ENCODE data around the gene ITGA11. TPM values are rescaled to one million over a fixed set of nuclear protein-coding genes. Genes with fewer than 3 reads are reported as not detected.
A peak's percentile ranks its signal among the peaks of the same experiment; 100 is the strongest.
"Not testable (repeated sequence)": the region's sequence is repeated elsewhere in the genome, so short reads cannot be mapped to it uniquely, and the experiment has no call there.

ITGA11 gene
- total RNA-seq, 3 donors from 2014 or later = 7.8 to 8.5 (median 7.9) TPM

DNA sequence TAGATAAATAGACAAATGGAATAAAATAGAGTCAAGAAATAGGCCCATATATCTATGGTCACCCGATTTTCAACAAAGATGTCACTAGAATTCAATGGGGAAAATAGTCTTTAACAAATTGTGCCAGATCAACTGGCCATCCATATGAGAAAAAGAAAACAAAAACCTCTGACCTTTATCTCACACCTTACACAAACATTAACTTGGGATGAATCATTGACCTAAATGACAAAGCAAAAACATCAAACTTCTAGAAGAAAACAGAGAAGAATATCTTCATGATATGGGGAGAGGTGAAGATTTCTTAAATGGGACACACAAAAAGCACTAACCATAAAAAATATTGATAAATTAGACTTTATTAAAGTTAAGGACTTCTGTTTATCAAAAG, 31.9 kb downstream of the ITGA11 start:
- no peaks in the 10 kb centered on the region for H3K36me3 ChIP-seq
- H3K27me3 ChIP-seq = no peaks in the 10 kb centered on the region
- intact Hi-C loops (cut with DNase I; ENCODE audit: low total_unique reads) = no loop called here
- no peak overlapping the region for H3K4me3 ChIP-seq
- H3K4me1 ChIP-seq = no peaks in the 10 kb centered on the region
- no peak overlapping the region for H3K27ac ChIP-seq
- DNase-seq (ENCODE audit: low spot score in 2 of 2) = no peak
- H3K9me3 ChIP-seq = no peaks in the 10 kb centered on the region
- TF ChIP-seq, protein P1, sequence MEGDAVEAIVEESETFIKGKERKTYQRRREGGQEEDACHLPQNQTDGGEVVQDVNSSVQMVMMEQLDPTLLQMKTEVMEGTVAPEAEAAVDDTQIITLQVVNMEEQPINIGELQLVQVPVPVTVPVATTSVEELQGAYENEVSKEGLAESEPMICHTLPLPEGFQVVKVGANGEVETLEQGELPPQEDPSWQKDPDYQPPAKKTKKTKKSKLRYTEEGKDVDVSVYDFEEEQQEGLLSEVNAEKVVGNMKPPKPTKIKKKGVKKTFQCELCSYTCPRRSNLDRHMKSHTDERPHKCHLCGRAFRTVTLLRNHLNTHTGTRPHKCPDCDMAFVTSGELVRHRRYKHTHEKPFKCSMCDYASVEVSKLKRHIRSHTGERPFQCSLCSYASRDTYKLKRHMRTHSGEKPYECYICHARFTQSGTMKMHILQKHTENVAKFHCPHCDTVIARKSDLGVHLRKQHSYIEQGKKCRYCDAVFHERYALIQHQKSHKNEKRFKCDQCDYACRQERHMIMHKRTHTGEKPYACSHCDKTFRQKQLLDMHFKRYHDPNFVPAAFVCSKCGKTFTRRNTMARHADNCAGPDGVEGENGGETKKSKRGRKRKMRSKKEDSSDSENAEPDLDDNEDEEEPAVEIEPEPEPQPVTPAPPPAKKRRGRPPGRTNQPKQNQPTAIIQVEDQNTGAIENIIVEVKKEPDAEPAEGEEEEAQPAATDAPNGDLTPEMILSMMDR (IDR thresholded peaks at IDR 0.05) = no peak
- TF ChIP-seq POLR2AphosphoS5 (IDR thresholded peaks at IDR 0.05) (no peak), POLR2A (IDR thresholded peaks at IDR 0.05) (no peak)

DNA sequence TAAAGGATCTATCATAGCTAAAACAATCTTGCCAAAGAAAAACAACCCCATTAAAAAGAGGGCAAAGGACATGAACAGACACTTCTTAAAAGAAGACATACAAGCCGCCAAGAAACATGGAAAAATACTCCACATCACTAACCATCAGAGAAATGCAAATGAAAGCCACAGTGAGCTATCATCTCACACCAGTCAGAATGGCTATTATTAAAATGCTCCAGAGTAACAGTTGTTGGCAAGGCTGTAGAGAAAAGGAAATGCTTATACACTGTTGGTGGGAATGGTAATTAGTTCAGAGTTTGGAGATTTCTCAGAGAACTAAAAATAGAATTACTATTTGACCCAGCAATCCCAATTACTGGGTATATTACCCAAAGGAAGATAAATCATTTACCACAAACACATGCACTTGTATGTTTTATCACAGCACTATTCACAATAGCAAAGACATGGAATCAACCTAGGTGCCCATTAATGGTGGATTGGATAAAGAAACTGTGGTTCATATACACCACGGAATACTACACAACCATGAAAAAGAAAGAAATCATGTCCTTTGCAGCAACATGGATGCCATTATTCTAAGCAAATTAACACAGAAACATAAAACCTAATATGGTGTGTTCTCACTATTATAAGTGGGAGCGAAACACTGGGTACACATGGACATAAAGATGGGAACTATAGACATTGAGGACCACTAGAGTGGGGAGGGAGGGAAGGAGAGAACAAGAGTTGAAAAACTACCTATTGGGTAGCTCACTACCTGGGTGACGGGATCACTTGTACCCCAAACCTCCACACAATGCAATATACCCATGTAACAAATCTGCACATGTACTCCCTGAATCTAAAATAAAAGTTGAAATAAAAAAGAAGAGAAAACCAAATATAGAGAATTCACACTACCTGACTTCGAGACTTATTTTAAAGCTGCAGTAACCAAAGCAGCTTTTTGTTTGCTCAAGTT, 32.6 kb downstream of the ITGA11 start:
- H3K27ac ChIP-seq = no peak overlapping the region
- intact Hi-C loops (cut with DNase I; ENCODE audit: low total_unique reads) = no loop called here
- DNase-seq (ENCODE audit: low spot score in 2 of 2) = peak in 1 of 2 donors; percentile 9
- TF ChIP-seq POLR2AphosphoS5 (IDR thresholded peaks at IDR 0.05) = no peak
- TF ChIP-seq, protein P1 (IDR thresholded peaks at IDR 0.05) = no peak
- no peak for TF ChIP-seq POLR2A (IDR thresholded peaks at IDR 0.05)
- no peaks in the 10 kb centered on the region for H3K9me3 ChIP-seq
- H3K4me3 ChIP-seq = no peak overlapping the region
- no peaks in the 10 kb centered on the region for H3K36me3 ChIP-seq
- H3K27me3 ChIP-seq = no peaks in the 10 kb centered on the region
- no peaks in the 10 kb centered on the region for H3K4me1 ChIP-seq

DNA sequence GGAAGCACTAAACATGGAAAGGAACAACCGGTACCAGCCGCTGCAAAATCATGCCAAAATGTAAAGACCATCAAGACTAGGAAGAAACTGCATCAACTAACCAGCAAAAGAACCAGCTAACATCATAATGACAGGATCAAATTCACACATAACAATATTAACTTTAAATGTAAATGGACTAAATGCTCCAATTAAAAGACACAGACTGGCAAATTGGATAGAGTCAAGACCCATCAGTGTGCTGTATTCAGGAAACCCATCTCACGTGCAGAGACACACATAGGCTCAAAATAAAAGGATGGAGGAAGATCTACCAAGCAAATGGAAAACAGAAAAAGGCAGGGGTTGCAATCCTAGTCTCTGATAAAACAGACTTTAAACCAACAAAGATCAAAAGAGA, 34.0 kb downstream of the ITGA11 start:
- H3K4me3 ChIP-seq; H3K36me3 ChIP-seq; intact Hi-C loops (cut with DNase I; ENCODE audit: low total_unique reads); H3K27ac ChIP-seq; H3K9me3 ChIP-seq; H3K4me1 ChIP-seq; DNase-seq (ENCODE audit: low spot score in 2 of 2); H3K27me3 ChIP-seq: not testable (repeated sequence)

DNA sequence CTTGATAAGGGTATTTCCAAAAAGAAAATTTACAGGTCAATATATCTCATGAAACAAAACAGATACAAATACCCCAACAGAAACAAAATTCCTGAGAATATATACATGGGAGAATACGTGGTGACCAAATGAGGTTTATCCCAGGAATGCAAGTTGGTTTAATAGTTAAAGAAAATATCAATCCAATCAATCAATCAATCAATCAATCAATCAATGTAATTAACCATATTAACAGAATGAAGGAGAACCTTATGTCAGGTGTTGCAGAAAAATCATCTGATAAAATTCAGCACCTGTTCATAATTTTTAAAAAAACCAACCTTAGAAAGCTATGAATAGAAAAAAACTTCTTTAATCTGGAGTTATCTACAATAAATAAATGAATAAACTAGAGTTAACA, 35.9 kb downstream of the ITGA11 start:
- DNase-seq (ENCODE audit: low spot score in 2 of 2) = no peak
- Histone ChIP-seq H3K36me3 (no peaks in the 10 kb centered on the region), H3K9me3 (peaks cover 0 to 6% of the 10 kb centered on the region in 2 donors), H3K27ac (no peak overlapping the region), H3K4me1 (no peaks in the 10 kb centered on the region), H3K27me3 (no peaks in the 10 kb centered on the region), H3K4me3 (no peak overlapping the region)
- intact Hi-C loops (cut with DNase I; ENCODE audit: low total_unique reads) = no loop called here
- TF ChIP-seq POLR2A (IDR thresholded peaks at IDR 0.05) = no peak
- TF ChIP-seq, protein P1 (IDR thresholded peaks at IDR 0.05) = no peak
- TF ChIP-seq POLR2AphosphoS5 (IDR thresholded peaks at IDR 0.05) = no peak

DNA sequence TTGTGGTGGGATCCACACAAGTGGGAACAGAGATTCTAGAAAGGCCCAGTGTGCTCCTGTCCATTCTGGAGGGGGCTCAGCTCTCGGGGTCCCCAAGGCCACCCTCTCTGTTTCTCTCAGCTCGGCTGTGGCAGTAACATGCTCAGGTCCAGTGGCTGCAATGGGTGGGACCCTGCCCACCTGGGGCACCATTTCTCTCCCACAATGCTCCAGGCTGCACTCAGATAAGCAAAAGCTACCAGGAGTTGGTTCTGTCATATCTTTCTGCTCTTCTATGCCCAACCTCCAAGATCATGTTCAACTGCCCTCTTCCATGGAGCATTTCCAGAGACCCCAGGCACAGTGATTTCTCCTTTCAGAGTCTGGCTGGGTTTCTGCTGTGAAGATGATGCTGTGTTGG, 40.8 kb downstream of the ITGA11 start:
- TF ChIP-seq POLR2AphosphoS5 (IDR thresholded peaks at IDR 0.05) = no peak
- TF ChIP-seq, protein P1 (IDR thresholded peaks at IDR 0.05) = no peak
- no peak for TF ChIP-seq POLR2A (IDR thresholded peaks at IDR 0.05)
- Histone ChIP-seq H3K4me1 (no peaks in the 10 kb centered on the region), H3K9me3 (peaks cover 0 to 6% of the 10 kb centered on the region in 2 donors), H3K36me3 (no peaks in the 10 kb centered on the region), H3K27ac (no peak overlapping the region), H3K4me3 (no peak overlapping the region), H3K27me3 (peaks cover 0 to 7% of the 10 kb centered on the region in 2 donors)
- intact Hi-C loops (cut with DNase I; ENCODE audit: low total_unique reads) = no loop called here
- peak in 1 of 2 donors; percentile 10 for DNase-seq (ENCODE audit: low spot score in 2 of 2)

Measured in breast epithelium (tissue), 4 donors.